GM23248 (cell line): ENCODE results near the gene SMIM38. TPM values are rescaled to one million over a fixed set of nuclear protein-coding genes. Genes with fewer than 3 reads are reported as not detected.

ENCODE experiments used
- DNase-seq: peaks from one replicate; pipeline ENCODE4 v3.0.0-alpha.2; 2015
- H2AFZ ChIP-seq: fragments of 200-600 bp; sonication (generic); 2 replicates; pipeline ENCODE4 v1.6.1; 2016; ENCODE audit warnings: antibody characterized with exemption
- H3F3A ChIP-seq: fragments of 200-600 bp; sonication (generic); 2 replicates; pipeline ENCODE4 v1.6.1; 2016; ENCODE audit warnings: mild to moderate bottlenecking, antibody characterized with exemption, mixed run types; ENCODE audit not compliant: insufficient read depth
- H3K27ac ChIP-seq: fragments of 200-600 bp; sonication (generic); 2 replicates; pipeline ENCODE4 v1.5.1; 2016; ENCODE audit warnings: mild to moderate bottlenecking
- H3K27me3 ChIP-seq: fragments of 200-600 bp; sonication (generic); replicated peaks from 2 replicates; pipeline ENCODE4 v1.6.1; 2016; ENCODE audit warnings: mild to moderate bottlenecking; ENCODE audit not compliant: insufficient read depth
- H3K36me3 ChIP-seq: fragments of 200-600 bp; sonication (generic); 2 replicates; pipeline ENCODE4 v1.6.1; 2016; ENCODE audit warnings: low read depth, mild to moderate bottlenecking
- H3K4me1 ChIP-seq: fragments of 200-600 bp; sonication (generic); 2 replicates; pipeline ENCODE4 v1.6.1; 2016; ENCODE audit warnings: mild to moderate bottlenecking; ENCODE audit not compliant: insufficient read depth
- H3K4me2 ChIP-seq: fragments of 200-600 bp; sonication (generic); one replicate; pipeline ENCODE4 v1.6.1; 2016; ENCODE audit warnings: mild to moderate bottlenecking; ENCODE audit not compliant: unreplicated experiment
- H3K4me3 ChIP-seq: fragments of 200-600 bp; sonication (generic); 2 replicates; pipeline ENCODE4 v1.5.1; 2016; ENCODE audit warnings: mild to moderate bottlenecking
- H3K79me2 ChIP-seq: fragments of 200-600 bp; sonication (generic); 2 replicates; pipeline ENCODE4 v1.6.1; 2016; ENCODE audit warnings: mild to moderate bottlenecking; ENCODE audit not compliant: insufficient read depth
- H3K9ac ChIP-seq: fragments of 200-600 bp; sonication (generic); 2 replicates; pipeline ENCODE4 v1.6.1; 2016; ENCODE audit warnings: mild to moderate bottlenecking
- H3K9me2 ChIP-seq: fragments of 200-600 bp; sonication (generic); 2 replicates; pipeline ENCODE4 v1.6.1; 2016; ENCODE audit warnings: mixed run types, mild to moderate bottlenecking, moderate library complexity; ENCODE audit not compliant: insufficient read depth
- H3K9me3 ChIP-seq: fragments of 200-600 bp; sonication (generic); one replicate; pipeline ENCODE4 v1.6.1; 2017; ENCODE audit warnings: low read depth
- H4K20me1 ChIP-seq: fragments of 200-600 bp; sonication (generic); 2 replicates; pipeline ENCODE4 v1.6.0; 2016; ENCODE audit not compliant: insufficient read depth
- EZH2 ChIP-seq: fragments of 200-600 bp; sonication (generic); IDR thresholded peaks from 2 replicates; pipeline ENCODE4 v1.6.1; 2018; ENCODE audit warnings: antibody characterized with exemption, mild to moderate bottlenecking; ENCODE audit not compliant: insufficient read depth, poor library complexity, severe bottlenecking
- EZH2phosphoT487 ChIP-seq: fragments of 200-600 bp; sonication (generic); IDR thresholded peaks from 2 replicates; pipeline ENCODE4 v1.6.1; 2018; ENCODE audit warnings: antibody characterized with exemption, moderate library complexity, mild to moderate bottlenecking, low read depth; ENCODE audit not compliant: insufficient read depth
- WGBS, 2 experiments: methylation state at CpG; one replicate each; pipeline ENCODE4 v1.1.6; 2015 to 2017; ENCODE audit warnings: low lambda C conversion rate in 2 of 2, low coverage in 1 of 2; ENCODE audit errors: missing lambda C conversion rate in 2 of 2; 5-methylcytosine and 5-hydroxymethylcytosine counted together
- in situ Hi-C: fragments of 300-500 bp; cut with MboI; formaldehyde crosslinking; loops from 2 replicates; pipeline ENCODE4 v1.15.0; 2020
- polyA plus RNA-seq: library from polyadenylated mRNA; unstranded; fragments of >200 nt; fragmentation: Nextera tagmentation; extraction: Ambion mirVana; gene quantifications from 2 replicates; pipeline ENCODE4 v1.2.1, GENCODE V29; 2016
- total RNA-seq: library from RNA; depleted of rRNA; stranded (reverse); fragments of >200 nt; shearing (Covaris generic); gene quantifications from 2 replicates; pipeline ENCODE4 v1.2.3, GENCODE V29; 2014

SMIM38 gene
- total and polyA plus RNA-seq, 2 experiments from 2014 or later = not detected

GRCh38 chr11:69140635-69141034 lies 15.1 kb upstream of the SMIM38 start:
- H3K4me2 ChIP-seq = no peak overlapping the region
- no peaks in the 10 kb centered on the region for H3K9me2 ChIP-seq
- no peaks in the 10 kb centered on the region for H3K79me2 ChIP-seq
- H2AFZ ChIP-seq = no peak overlapping the region
- H3K4me1 ChIP-seq = peaks cover 17% of the 10 kb centered on the region
- H4K20me1 ChIP-seq = no peaks in the 10 kb centered on the region
- H3F3A ChIP-seq = peaks cover 11% of the 10 kb centered on the region; the same call in 1 of the 2 replicates
- no peak for TF ChIP-seq EZH2phosphoT487
- no peak for TF ChIP-seq EZH2
- H3K27ac ChIP-seq = no peak overlapping the region
- no peak for DNase-seq
- H3K27me3 ChIP-seq = no peaks in the 10 kb centered on the region
- H3K36me3 ChIP-seq = no peaks in the 10 kb centered on the region
- WGBS, 2 experiments = 45 to 59% methylated on average over 5 of the region's 5 CpGs
- no peak overlapping the region for H3K9ac ChIP-seq
- H3K9me3 ChIP-seq = no peaks in the 10 kb centered on the region
- no peak overlapping the region for H3K4me3 ChIP-seq
- in situ Hi-C loops = no loop called here

GRCh38 chr11:69141742-69142141 lies 14.0 kb upstream of the SMIM38 start:
- Histone ChIP-seq H3K9me2 (no peaks in the 10 kb centered on the region), H3K9ac (no peak overlapping the region), H3K4me1 (peaks cover 17% of the 10 kb centered on the region), H4K20me1 (no peaks in the 10 kb centered on the region), H3K9me3 (no peaks in the 10 kb centered on the region), H3K27me3 (no peaks in the 10 kb centered on the region), H3K36me3 (no peaks in the 10 kb centered on the region), H3F3A (peaks cover 11% of the 10 kb centered on the region; the same call in 1 of the 2 replicates), H3K79me2 (no peaks in the 10 kb centered on the region), H2AFZ (no peak overlapping the region), H3K4me3 (no peak overlapping the region), H3K27ac (no peak overlapping the region), H3K4me2 (no peak overlapping the region)
- DNase-seq = no peak
- in situ Hi-C loops = no loop called here
- 32 to 43% methylated on average over 8 of the region's 8 CpGs for WGBS, 2 experiments
- no peak for TF ChIP-seq EZH2
- no peak for TF ChIP-seq EZH2phosphoT487

- TF ChIP-seq EZH2phosphoT487 = no peak
- no peak for TF ChIP-seq EZH2
- H3K9me2 ChIP-seq = no peaks in the 10 kb centered on the region
- H3K9me3 ChIP-seq = no peaks in the 10 kb centered on the region
- no peak overlapping the region for H2AFZ ChIP-seq
- no peak overlapping the region for H3K4me3 ChIP-seq
- in situ Hi-C loops = no loop called here
- H3K79me2 ChIP-seq = no peaks in the 10 kb centered on the region
- H3K4me1 ChIP-seq = peaks cover 15% of the 10 kb centered on the region
- H4K20me1 ChIP-seq = no peaks in the 10 kb centered on the region
- no peaks in the 10 kb centered on the region for H3K27me3 ChIP-seq
- no peak overlapping the region for H3K9ac ChIP-seq
- H3K36me3 ChIP-seq = no peaks in the 10 kb centered on the region
- peaks cover 11% of the 10 kb centered on the region; the same call in 1 of the 2 replicates for H3F3A ChIP-seq
- H3K27ac ChIP-seq = no peak overlapping the region
- 55 to 61% methylated on average over 2 of the region's 2 CpGs for WGBS, 2 experiments
- H3K4me2 ChIP-seq = no peak overlapping the region
- no peak for DNase-seq
These were observed 12.8 kb upstream of the SMIM38 start for GRCh38 chr11:69142895-69143294.

GRCh38 chr11:69144316-69145049 lies 11.3 kb upstream of the SMIM38 start:
- no peaks in the 10 kb centered on the region for H3K27me3 ChIP-seq
- no peak overlapping the region for H2AFZ ChIP-seq
- no peaks in the 10 kb centered on the region for H4K20me1 ChIP-seq
- no peak overlapping the region for H3K4me3 ChIP-seq
- peak overlapping the region; percentile 33 for H3K27ac ChIP-seq
- peaks cover 12% of the 10 kb centered on the region; the same call in 1 of the 2 replicates for H3K4me1 ChIP-seq
- DNase-seq = no peak
- 0 out of 2 replicates have a peak overlapping the region, but pooled peaks have one; percentile 2 for H3K9ac ChIP-seq
- peak overlapping the region; percentile 62 for H3K4me2 ChIP-seq
- WGBS, 2 experiments = 32 to 35% methylated on average over 6 to 7 of the region's 7 CpGs
- H3K9me2 ChIP-seq = no peaks in the 10 kb centered on the region
- TF ChIP-seq EZH2phosphoT487 (no peak), EZH2 (no peak)
- H3K79me2 ChIP-seq = no peaks in the 10 kb centered on the region
- H3K9me3 ChIP-seq = no peaks in the 10 kb centered on the region
- in situ Hi-C loops = no loop called here
- peaks cover 11% of the 10 kb centered on the region; the same call in 1 of the 2 replicates for H3F3A ChIP-seq
- H3K36me3 ChIP-seq = no peaks in the 10 kb centered on the region
